Skeletal muscle tissue (tissue), 4 donors: ENCODE data around the gene TAF6. TPM values are rescaled to one million over a fixed set of nuclear protein-coding genes. Genes with fewer than 3 reads are reported as not detected.

Source experiments
- H3K27ac ChIP-seq: one replicate; pipeline ENCODE4 v1.7.0; 2013; ENCODE audit warnings: mild to moderate bottlenecking, low read depth, low read length, inconsistent platforms
- H3K27me3 ChIP-seq, 3 donors: one replicate each; pipeline ENCODE4 v1.7.0; 2013; ENCODE audit warnings: low read length in 3 of 3; ENCODE audit not compliant: control insufficient read depth in 3 of 3, insufficient read depth in 3 of 3
- H3K36me3 ChIP-seq, 3 donors: one replicate each; pipeline ENCODE4 v1.7.0; 2013; ENCODE audit warnings: low read length in 3 of 3; ENCODE audit not compliant: control insufficient read depth in 3 of 3, insufficient read depth in 3 of 3
- H3K4me1 ChIP-seq, 3 donors: one replicate each; pipeline ENCODE4 v1.7.0; 2013; ENCODE audit warnings: low read length in 3 of 3, mild to moderate bottlenecking in 3 of 3; ENCODE audit not compliant: control insufficient read depth in 3 of 3, insufficient read depth in 3 of 3
- H3K4me3 ChIP-seq, 3 donors: one replicate each; pipeline ENCODE4 v1.7.0; 2013; ENCODE audit warnings: low read length in 3 of 3
- H3K9ac ChIP-seq, 3 donors: one replicate each; pipeline ENCODE4 v1.7.0; 2013; ENCODE audit warnings: low read length in 3 of 3, mild to moderate bottlenecking in 3 of 3, moderate library complexity in 2 of 3, low read depth in 1 of 3
- H3K9me3 ChIP-seq, 3 donors: one replicate each; pipeline ENCODE4 v1.7.0; 2013; ENCODE audit warnings: low read length in 3 of 3; ENCODE audit not compliant: control insufficient read depth in 3 of 3
- total RNA-seq: library from RNA; depleted of rRNA; stranded (reverse); fragments of >200 nt; gene quantifications from one replicate; pipeline ENCODE4 v1.2.3, GENCODE V29; 2014
- donor health status: Osteomylitis.

Gene TAF6
- total RNA-seq, 1 donor from 2014 or later: 11.0 TPM

DNA sequence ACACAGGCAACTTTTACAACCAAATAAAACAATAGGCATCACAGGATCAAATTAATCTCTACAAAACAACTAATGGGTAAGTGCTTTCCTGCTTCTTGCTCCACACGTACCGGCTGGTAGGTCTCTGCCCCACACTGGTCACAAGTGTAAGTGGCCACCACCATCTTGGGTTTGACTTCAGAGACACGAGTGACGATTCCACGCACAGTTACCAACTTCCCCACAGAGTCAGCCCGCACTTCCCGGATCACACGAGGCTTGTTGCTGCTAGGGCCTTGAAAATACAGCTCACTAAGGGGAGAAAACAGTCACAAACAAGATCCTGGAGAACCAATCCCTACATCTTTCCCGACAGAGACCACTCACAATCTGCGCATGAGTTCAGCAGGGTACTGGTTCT lies 20.2 kb downstream of the TAF6 start:
- Histone ChIP-seq H3K4me1 (peaks cover 18 to 24% (median 21%) of the 10 kb centered on the region in 3 donors), H3K27ac (no peak overlapping the region), H3K4me3 (no peak overlapping the region), H3K9me3 (no peaks in the 10 kb centered on the region), H3K27me3 (no peaks in the 10 kb centered on the region), H3K36me3 (peaks cover 54 to 58% (median 57%) of the 10 kb centered on the region in 3 donors), H3K9ac (no peak overlapping the region)

DNA sequence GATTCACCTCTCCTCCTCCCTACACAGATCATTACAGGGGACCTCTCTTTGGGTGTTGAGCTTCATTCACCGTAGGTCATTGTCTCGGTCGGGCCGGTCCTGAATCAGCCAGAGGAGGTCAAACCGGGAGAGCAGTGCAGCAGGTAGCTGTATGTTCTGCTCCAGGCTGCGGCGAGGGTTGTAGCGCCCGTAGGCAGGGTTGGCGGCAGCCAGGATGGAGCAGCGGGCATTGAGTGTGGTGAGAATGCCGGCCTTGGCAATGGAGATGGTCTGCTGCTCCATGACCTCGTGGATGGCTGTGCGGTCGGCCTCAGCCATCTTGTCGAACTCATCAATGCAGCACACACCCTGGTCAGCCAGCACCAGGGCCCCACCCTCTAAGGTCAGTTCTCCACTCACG lies 23.5 kb downstream of the TAF6 start:
- Histone ChIP-seq H3K36me3 (peaks cover 80 to 84% (median 83%) of the 10 kb centered on the region in 3 donors), H3K27ac (no peak overlapping the region)

DNA sequence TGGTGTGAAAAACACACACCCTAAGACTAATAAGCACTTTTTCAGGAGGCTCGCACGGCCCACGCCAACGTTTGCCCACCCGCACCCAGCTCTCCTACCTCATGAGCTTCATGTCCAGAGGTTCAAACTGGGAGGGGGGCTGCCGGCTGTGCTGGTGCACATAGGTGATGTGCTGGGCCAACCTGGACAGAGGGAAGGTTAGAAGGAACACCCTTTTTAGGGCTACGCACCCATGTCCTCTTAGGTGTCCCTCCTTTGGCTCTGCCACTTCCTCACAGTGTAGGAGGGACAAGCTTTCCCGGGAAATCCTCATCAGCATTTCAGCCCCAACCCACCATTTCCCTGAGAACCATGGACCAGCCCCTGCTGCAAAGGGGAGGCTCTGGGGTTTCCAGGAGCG lies 23.9 kb downstream of the TAF6 start:
- H3K27ac ChIP-seq: no peak overlapping the region
- no peak overlapping the region for H3K9ac ChIP-seq
- peaks cover 84 to 88% (median 87%) of the 10 kb centered on the region in 3 donors for H3K36me3 ChIP-seq
- H3K27me3 ChIP-seq: no peaks in the 10 kb centered on the region
- peaks cover 10 to 29% (median 28%) of the 10 kb centered on the region in 3 donors for H3K4me1 ChIP-seq
- no peak overlapping the region for H3K4me3 ChIP-seq
- H3K9me3 ChIP-seq: no peaks in the 10 kb centered on the region

More for the DNA sequence above, 23.5 kb downstream of the TAF6 start:
- H3K9me3 ChIP-seq: no peaks in the 10 kb centered on the region
- H3K4me3 ChIP-seq: no peak overlapping the region
- H3K4me1 ChIP-seq: peaks cover 10 to 28% (median 25%) of the 10 kb centered on the region in 3 donors
- no peaks in the 10 kb centered on the region for H3K27me3 ChIP-seq
- H3K9ac ChIP-seq: no peak overlapping the region

GRCh38 chr7:100093925-100094486 lies 25.2 kb downstream of the TAF6 start:
- Histone ChIP-seq H3K27ac (no peak overlapping the region), H3K36me3 (peaks cover 78 to 83% (median 81%) of the 10 kb centered on the region in 3 donors), H3K9ac (peak overlapping the region in 1 of 3 donors; percentile 54), H3K27me3 (no peaks in the 10 kb centered on the region), H3K4me3 (no peak overlapping the region), H3K9me3 (no peaks in the 10 kb centered on the region), H3K4me1 (peaks cover 12 to 27% (median 25%) of the 10 kb centered on the region in 3 donors)

GRCh38 chr7:100093498-100093897 lies 25.7 kb downstream of the TAF6 start:
- no peaks in the 10 kb centered on the region for H3K27me3 ChIP-seq
- no peaks in the 10 kb centered on the region for H3K9me3 ChIP-seq
- peaks cover 73 to 78% (median 76%) of the 10 kb centered on the region in 3 donors for H3K36me3 ChIP-seq
- H3K9ac ChIP-seq: peak overlapping the region in 1 of 3 donors; percentile 54
- no peak overlapping the region for H3K4me3 ChIP-seq
- H3K27ac ChIP-seq: no peak overlapping the region
- peaks cover 14 to 27% (median 22%) of the 10 kb centered on the region in 3 donors for H3K4me1 ChIP-seq

DNA sequence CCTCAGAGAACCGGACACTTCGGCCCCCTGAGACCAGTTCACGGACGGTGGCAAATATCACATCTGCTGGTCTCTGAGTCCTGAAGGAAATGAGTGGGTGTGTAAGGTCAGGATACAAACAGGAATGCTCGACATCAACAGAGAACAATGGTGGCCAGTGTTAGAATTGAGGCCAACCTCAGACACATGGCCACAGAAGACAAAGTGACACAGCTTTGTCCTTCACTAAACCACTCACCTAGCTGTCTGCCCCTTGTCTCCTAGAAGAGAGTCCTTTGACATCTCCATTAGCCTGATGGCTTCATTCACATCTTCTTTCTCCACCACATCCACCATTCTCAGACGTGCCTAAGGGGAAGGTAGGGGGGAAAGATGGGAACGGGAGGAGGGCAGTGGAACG lies 26.1 kb downstream of the TAF6 start:
- no peak overlapping the region for H3K27ac ChIP-seq
- peaks cover 68 to 73% (median 72%) of the 10 kb centered on the region in 3 donors for H3K36me3 ChIP-seq
- no peak overlapping the region for H3K9ac ChIP-seq
- no peak overlapping the region for H3K4me3 ChIP-seq
- no peaks in the 10 kb centered on the region for H3K27me3 ChIP-seq
- no peaks in the 10 kb centered on the region for H3K9me3 ChIP-seq
- peaks cover 18 to 31% (median 26%) of the 10 kb centered on the region in 3 donors for H3K4me1 ChIP-seq

GRCh38 chr7:100091411-100092181 lies 27.6 kb downstream of the TAF6 start:
- Histone ChIP-seq H3K9ac (no peak overlapping the region), H3K4me1 (peaks cover 19 to 31% (median 27%) of the 10 kb centered on the region in 3 donors), H3K27ac (no peak overlapping the region), H3K9me3 (no peaks in the 10 kb centered on the region), H3K4me3 (no peak overlapping the region), H3K36me3 (peaks cover 56 to 61% (median 59%) of the 10 kb centered on the region in 3 donors), H3K27me3 (no peaks in the 10 kb centered on the region)

- H3K4me1 ChIP-seq: peaks cover 19 to 31% (median 27%) of the 10 kb centered on the region in 3 donors
- peaks cover 50 to 54% (median 52%) of the 10 kb centered on the region in 3 donors for H3K36me3 ChIP-seq
- H3K4me3 ChIP-seq: no peak overlapping the region
- H3K27me3 ChIP-seq: no peaks in the 10 kb centered on the region
- H3K9me3 ChIP-seq: no peaks in the 10 kb centered on the region
- H3K27ac ChIP-seq: no peak overlapping the region
- H3K9ac ChIP-seq: no peak overlapping the region
Measured at GRCh38 chr7:100090527-100091410, 28.4 kb downstream of the TAF6 start.

GRCh38 chr7:100089458-100090196 lies 29.5 kb downstream of the TAF6 start:
- Histone ChIP-seq H3K4me3 (peak overlapping the region; percentile 93 to 96 (median 95)), H3K4me1 (peaks cover 19 to 31% (median 27%) of the 10 kb centered on the region in 3 donors), H3K27me3 (no peaks in the 10 kb centered on the region), H3K9me3 (no peaks in the 10 kb centered on the region), H3K9ac (peak overlapping the region; percentile 78 to 94 (median 88)), H3K27ac (peak overlapping the region; percentile 73), H3K36me3 (peaks cover 39 to 44% (median 43%) of the 10 kb centered on the region in 3 donors)
